Measurements from ENCODE around the gene ISCU. TPM values are rescaled to one million over a fixed set of nuclear protein-coding genes. Genes with fewer than 3 reads are reported as not detected.

ISCU gene
- total RNA-seq, 1 donor from 2014 or later, result 55.5 TPM

GRCh38 chr12:108609537-108610335, 47.3 kb downstream of the ISCU start:
- Mint-ChIP-seq H3K4me3 (no peak overlapping the region), H3K27ac (ENCODE audit: unreplicated experiment) (no peak overlapping the region)

DNA sequence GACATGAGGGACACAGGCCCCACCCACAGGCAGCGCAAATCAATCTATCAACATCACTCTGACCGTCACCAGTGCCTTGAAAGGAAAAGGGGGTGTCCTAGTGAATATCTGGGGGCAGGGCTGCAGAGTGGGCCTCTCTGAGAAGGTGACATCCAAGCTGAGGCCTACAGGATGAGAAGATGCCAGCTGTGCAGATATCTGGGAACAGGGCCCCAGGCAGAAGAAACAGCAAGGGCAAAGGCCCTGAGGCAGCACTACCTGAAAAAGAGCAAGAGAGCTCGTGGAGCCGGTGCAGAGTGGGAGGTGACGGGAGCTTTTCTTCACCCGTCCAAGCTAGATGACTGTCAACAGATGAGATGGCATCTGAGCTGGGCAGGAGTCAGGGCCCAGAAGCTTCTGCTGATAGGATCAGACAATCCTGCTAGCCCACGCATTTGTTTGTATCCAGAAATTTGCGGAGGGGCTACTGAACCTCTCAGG, 48.0 kb downstream of the ISCU start:
- no peak for DNase-seq (ENCODE audit: low read depth, low spot score)
- TF ChIP-seq CTCF (conservative IDR thresholded peaks at IDR 0.05), result no peak
- Mint-ChIP-seq H3K27me3 (ENCODE audit: low read depth) (no peaks in the 10 kb centered on the region), H3K36me3 (ENCODE audit: low read depth) (no peaks in the 10 kb centered on the region), H3K27ac (ENCODE audit: unreplicated experiment) (no peak overlapping the region), H3K4me1 (peaks cover 7% of the 10 kb centered on the region), H3K4me3 (no peak overlapping the region), H3K9me3 (peaks cover 3% of the 10 kb centered on the region)

More at GRCh38 chr12:108609537-108610335, 47.3 kb downstream of the ISCU start:
- Mint-ChIP-seq H3K27me3 (ENCODE audit: low read depth) (peaks cover 4% of the 10 kb centered on the region), H3K9me3 (peaks cover 5% of the 10 kb centered on the region), H3K36me3 (ENCODE audit: low read depth) (no peaks in the 10 kb centered on the region), H3K4me1 (peaks cover 7% of the 10 kb centered on the region)
- TF ChIP-seq CTCF (conservative IDR thresholded peaks at IDR 0.05), result no peak
- DNase-seq (ENCODE audit: low read depth, low spot score), result no peak

DNA sequence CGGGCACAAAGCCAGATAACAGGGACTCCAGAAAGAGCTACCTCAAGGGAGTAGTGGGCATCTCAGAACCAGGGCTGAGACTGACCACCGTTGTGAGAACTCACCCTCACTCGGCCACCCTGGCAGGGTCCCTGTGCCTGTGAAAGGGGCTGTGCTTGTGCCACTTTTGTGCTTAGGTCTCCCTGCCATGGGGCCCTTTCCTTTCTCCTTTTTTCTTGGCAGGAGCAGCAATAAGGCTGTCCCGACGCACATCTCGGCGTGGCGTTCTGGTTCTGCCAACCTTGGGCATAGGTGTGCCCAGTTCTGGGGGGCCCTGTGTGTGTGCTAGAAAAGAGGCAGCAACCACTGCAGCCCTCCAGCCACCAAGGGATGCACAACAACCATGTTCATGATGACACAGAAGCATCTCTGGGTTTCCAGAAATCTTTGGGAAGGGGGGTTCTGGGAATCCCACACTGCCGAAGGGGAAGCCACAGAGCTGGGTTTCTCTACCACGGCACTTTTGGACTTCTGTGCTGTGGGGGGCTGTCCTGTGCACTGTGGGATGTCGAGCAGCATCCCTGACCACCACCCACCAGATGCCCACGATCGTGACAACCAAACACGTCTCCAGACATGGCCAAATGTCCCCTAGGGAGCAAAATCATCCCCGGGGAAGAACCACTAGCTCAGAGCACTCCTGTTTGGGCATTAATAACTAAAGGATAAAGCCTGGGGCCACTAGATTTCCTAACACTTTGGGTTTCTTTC, 48.6 kb downstream of the ISCU start:
- no peak for TF ChIP-seq CTCF (conservative IDR thresholded peaks at IDR 0.05)
- Mint-ChIP-seq H3K27me3 (ENCODE audit: low read depth) (no peaks in the 10 kb centered on the region), H3K36me3 (ENCODE audit: low read depth) (no peaks in the 10 kb centered on the region), H3K4me1 (peaks cover 7% of the 10 kb centered on the region), H3K27ac (ENCODE audit: unreplicated experiment) (peak overlapping the region; percentile 62), H3K4me3 (no peak overlapping the region), H3K9me3 (no peaks in the 10 kb centered on the region)
- no peak for DNase-seq (ENCODE audit: low read depth, low spot score)

- TF ChIP-seq CTCF (conservative IDR thresholded peaks at IDR 0.05), result peak; percentile 55
- H3K4me1 Mint-ChIP-seq, result peaks cover 7% of the 10 kb centered on the region
- peak; percentile 55 for DNase-seq (ENCODE audit: low read depth, low spot score)
- no peaks in the 10 kb centered on the region for H3K36me3 Mint-ChIP-seq (ENCODE audit: low read depth)
- no peak overlapping the region for H3K4me3 Mint-ChIP-seq
- H3K9me3 Mint-ChIP-seq, result peaks cover 3% of the 10 kb centered on the region
- H3K27ac Mint-ChIP-seq (ENCODE audit: unreplicated experiment), result no peak overlapping the region
- no peaks in the 10 kb centered on the region for H3K27me3 Mint-ChIP-seq (ENCODE audit: low read depth)
These were observed 49.6 kb downstream of the ISCU start for GRCh38 chr12:108611884-108612415.

DNA sequence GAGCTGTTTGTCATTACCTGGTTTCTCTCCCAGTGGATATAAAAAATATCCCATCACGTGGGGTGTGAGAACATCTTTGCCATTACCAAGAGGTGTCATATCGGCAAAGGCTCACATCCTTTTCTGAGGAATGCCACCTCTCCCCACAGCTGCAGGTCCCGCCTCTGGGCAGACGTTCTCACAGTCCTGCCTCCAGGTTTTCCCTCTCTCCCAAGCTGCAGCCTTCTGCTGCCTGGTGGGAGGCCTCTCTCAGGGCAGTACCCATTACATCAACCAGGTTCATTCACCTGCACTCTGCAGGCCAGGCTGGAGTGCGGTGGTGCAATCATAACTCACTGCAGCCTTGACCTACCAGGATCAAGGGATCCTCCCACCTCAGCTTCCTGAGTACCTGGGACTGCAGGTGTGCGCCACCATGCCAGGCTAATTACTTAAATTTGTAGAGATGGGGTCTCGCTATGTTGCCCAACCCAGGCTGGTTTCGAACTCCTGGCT, 50.4 kb downstream of the ISCU start:
- DNase-seq (ENCODE audit: low read depth, low spot score), result no peak
- no peak overlapping the region for H3K4me3 Mint-ChIP-seq
- no peaks in the 10 kb centered on the region for H3K36me3 Mint-ChIP-seq (ENCODE audit: low read depth)

More for the DNA sequence above, 50.4 kb downstream of the ISCU start:
- TF ChIP-seq CTCF (conservative IDR thresholded peaks at IDR 0.05), result no peak
- no peaks in the 10 kb centered on the region for H3K27me3 Mint-ChIP-seq (ENCODE audit: low read depth)
- H3K9me3 Mint-ChIP-seq, result peaks cover 3% of the 10 kb centered on the region
- peaks cover 7% of the 10 kb centered on the region for H3K4me1 Mint-ChIP-seq
- no peak overlapping the region for H3K27ac Mint-ChIP-seq (ENCODE audit: unreplicated experiment)

Measured in neural crest cell (in vitro differentiated cells).